ENCODE measurements around the gene PRDM5. TPM values are rescaled to one million over a fixed set of nuclear protein-coding genes. Genes with fewer than 3 reads are reported as not detected.
A peak's percentile ranks its signal among the peaks of the same experiment; 100 is the strongest.

Gene PRDM5
- total RNA-seq, 6 experiments from 2014 or later: 0.20 to 0.64 (median 0.36) TPM

DNA sequence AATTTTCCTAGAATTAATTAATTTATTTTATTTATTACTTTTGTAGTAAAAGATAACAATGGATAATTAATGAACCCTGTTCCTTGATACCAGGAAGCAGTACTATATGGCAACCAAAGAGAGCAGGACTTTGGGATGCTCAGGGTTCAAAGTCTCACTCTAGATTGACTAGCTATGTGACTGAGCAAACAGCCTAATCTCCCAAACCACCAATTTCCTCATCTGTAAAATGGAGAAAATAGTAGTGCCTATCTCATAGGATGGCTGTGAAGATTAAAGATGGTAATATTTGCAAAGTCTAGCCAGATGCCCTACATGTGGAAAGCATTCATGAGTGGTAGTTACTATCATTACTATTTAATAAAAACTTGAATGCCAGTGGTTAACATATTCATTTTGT, 97.6 kb downstream of the PRDM5 start:
- DNase-seq (no peak), ATAC-seq (peak in 1 of 4 donors; percentile 45)
- H3K9me3 ChIP-seq: no peaks in the 10 kb centered on the region
- H3K4me3 ChIP-seq: no peak overlapping the region
- H3K27me3 ChIP-seq: no peaks in the 10 kb centered on the region
- no peak for TF ChIP-seq CTCF (IDR thresholded peaks at IDR 0.05)
- TF ChIP-seq POLR2A (IDR thresholded peaks at IDR 0.05): no peak
- no peaks in the 10 kb centered on the region for H3K36me3 ChIP-seq
- H3K4me1 ChIP-seq: no peaks in the 10 kb centered on the region
- intact Hi-C loops (cut with DNase I): no loop called here
- no peak overlapping the region for H3K27ac ChIP-seq

DNA sequence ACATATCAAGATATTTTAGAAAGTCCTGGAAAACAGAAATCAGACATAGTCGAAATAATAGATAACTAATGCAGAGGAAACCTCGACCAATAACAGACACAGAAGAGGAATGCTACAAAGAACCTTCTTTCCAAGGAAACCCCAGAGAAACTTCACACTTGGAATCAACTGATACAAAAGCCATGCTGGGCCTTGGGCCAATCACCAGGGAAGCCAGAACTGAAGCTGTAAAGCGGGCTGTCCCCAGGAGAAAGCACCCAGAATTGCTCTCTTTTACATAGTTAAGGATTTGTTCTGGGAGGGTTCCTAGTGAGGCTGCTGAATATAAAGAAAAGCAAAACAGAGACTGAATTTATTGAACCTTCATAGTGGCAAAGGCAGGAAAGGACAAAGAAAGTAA, 100.5 kb downstream of the PRDM5 start:
- H3K36me3 ChIP-seq: no peaks in the 10 kb centered on the region
- TF ChIP-seq POLR2A (IDR thresholded peaks at IDR 0.05) (no peak), CTCF (IDR thresholded peaks at IDR 0.05) (no peak)
- DNase-seq (no peak), ATAC-seq (no peak)
- no peaks in the 10 kb centered on the region for H3K4me1 ChIP-seq
- intact Hi-C loops (cut with DNase I): no loop called here
- WGBS (ENCODE audit: insufficient coverage, low coverage, low lambda C conversion rate, missing lambda C conversion rate): 52% methylated on average over 3 of the region's 3 CpGs
- no peak overlapping the region for H3K4me3 ChIP-seq
- H3K27me3 ChIP-seq: no peaks in the 10 kb centered on the region
- no peaks in the 10 kb centered on the region for H3K9me3 ChIP-seq
- no peak overlapping the region for H3K27ac ChIP-seq

GRCh38 chr4:120821029-120821428, 101.5 kb downstream of the PRDM5 start:
- H3K27ac ChIP-seq: no peak overlapping the region
- H3K9me3 ChIP-seq: no peaks in the 10 kb centered on the region
- intact Hi-C loops (cut with DNase I): no loop called here
- DNase-seq (no peak), ATAC-seq (no peak)
- 46% methylated on average over 3 of the region's 3 CpGs for WGBS (ENCODE audit: insufficient coverage, low coverage, low lambda C conversion rate, missing lambda C conversion rate)
- no peaks in the 10 kb centered on the region for H3K27me3 ChIP-seq
- no peaks in the 10 kb centered on the region for H3K36me3 ChIP-seq
- no peak overlapping the region for H3K4me3 ChIP-seq
- TF ChIP-seq CTCF (IDR thresholded peaks at IDR 0.05): no peak
- no peak for TF ChIP-seq POLR2A (IDR thresholded peaks at IDR 0.05)
- H3K4me1 ChIP-seq: no peaks in the 10 kb centered on the region

DNA sequence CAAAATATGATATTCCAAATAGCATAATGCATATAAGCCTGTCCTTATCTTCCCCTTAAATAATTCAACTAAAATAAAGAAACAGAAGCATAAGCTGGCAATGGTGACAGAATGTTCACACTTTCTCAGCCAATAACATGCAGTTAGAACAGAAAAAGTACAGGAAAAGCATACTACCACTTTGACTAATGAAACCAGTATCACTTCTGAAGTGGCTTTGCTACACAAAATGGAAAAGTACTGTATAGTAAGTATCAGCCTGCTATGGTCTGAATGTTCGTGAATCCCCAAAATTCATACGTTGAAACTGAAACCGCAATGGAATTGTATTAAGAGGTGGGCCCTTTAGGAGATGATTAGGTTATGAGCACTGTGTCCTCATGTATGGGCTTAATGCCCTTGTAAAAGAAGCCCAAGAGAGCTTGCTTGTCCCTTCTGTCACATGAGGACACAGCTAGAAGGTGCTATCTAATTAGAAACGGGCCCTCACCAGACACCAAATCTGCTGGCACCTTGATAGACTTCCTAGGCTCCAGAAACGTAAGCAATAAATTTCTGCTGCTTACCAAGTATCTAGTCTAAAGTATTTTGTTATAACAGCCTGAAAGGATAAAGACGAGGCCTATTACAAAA, 102.6 kb downstream of the PRDM5 start:
- no peak for ATAC-seq
- Histone ChIP-seq H3K9me3 (no peaks in the 10 kb centered on the region), H3K4me1 (no peaks in the 10 kb centered on the region), H3K36me3 (no peaks in the 10 kb centered on the region), H3K27me3 (no peaks in the 10 kb centered on the region), H3K4me3 (no peak overlapping the region), H3K27ac (no peak overlapping the region)
- 79% methylated on average over 6 of the region's 6 CpGs for WGBS (ENCODE audit: insufficient coverage, low coverage, low lambda C conversion rate, missing lambda C conversion rate)
- no peak for TF ChIP-seq CTCF (IDR thresholded peaks at IDR 0.05)
- TF ChIP-seq POLR2A (IDR thresholded peaks at IDR 0.05): no peak
- no peak for DNase-seq
- intact Hi-C loops (cut with DNase I): no loop called here

All from right lobe of liver (tissue), 6 donors.